Endothelial cell of umbilical vein (primary cell): ENCODE measurements around the gene MIGA2.

Experiments
- EZH2 ChIP-seq: IDR thresholded peaks from 2 replicates; pipeline ENCODE4 v1.6.1; 2012; ENCODE audit warnings: borderline replicate concordance, low read depth, mild to moderate bottlenecking, moderate library complexity, low read length, inconsistent platforms; ENCODE audit not compliant: severe bottlenecking
- GATA2 ChIP-seq: IDR thresholded peaks from 2 replicates; pipeline ENCODE4 v1.7.0; 2011; ENCODE audit warnings: low read depth, mild to moderate bottlenecking, moderate library complexity, mixed read lengths, low read length; ENCODE audit not compliant: insufficient read length, insufficient read depth
- JUN ChIP-seq: IDR thresholded peaks from 2 replicates; pipeline ENCODE4 v1.6.1; 2011; ENCODE audit warnings: borderline replicate concordance, low read depth; ENCODE audit not compliant: insufficient read length, insufficient read depth
- MYC ChIP-seq: IDR thresholded peaks from one replicate; pipeline ENCODE4 v1.6.1; 2011; ENCODE audit warnings: mild to moderate bottlenecking, low read depth, low read length
- POLR2A ChIP-seq: IDR thresholded peaks from 2 replicates; pipeline ENCODE4 v1.6.1; 2012; ENCODE audit warnings: low read depth, mild to moderate bottlenecking, control low read depth, low read length
- POLR2AphosphoS5 ChIP-seq: IDR thresholded peaks from 2 replicates; pipeline ENCODE4 v1.6.1; 2012; ENCODE audit warnings: low read depth, mild to moderate bottlenecking, control low read depth, low read length, moderate library complexity; ENCODE audit not compliant: insufficient read depth
- TF ChIP-seq, protein P1 (sequence below), 2 donors: IDR thresholded peaks; 1 replicate in 1 of 2; 2 replicates in 1 of 2; pipeline ENCODE4 v1.5.1; 2011; ENCODE audit warnings: low read length in 2 of 2, mild to moderate bottlenecking in 2 of 2, moderate library complexity in 2 of 2, control low read depth in 1 of 2, inconsistent platforms in 1 of 2, low read depth in 1 of 2; ENCODE audit not compliant: insufficient read depth in 1 of 2; ENCODE audit errors: extremely low read depth in 1 of 2
- TF ChIP-seq, protein P2 (sequence below): IDR thresholded peaks from 2 replicates; pipeline ENCODE4 v1.6.1; 2011; ENCODE audit not compliant: insufficient read depth, insufficient read length

DNA sequence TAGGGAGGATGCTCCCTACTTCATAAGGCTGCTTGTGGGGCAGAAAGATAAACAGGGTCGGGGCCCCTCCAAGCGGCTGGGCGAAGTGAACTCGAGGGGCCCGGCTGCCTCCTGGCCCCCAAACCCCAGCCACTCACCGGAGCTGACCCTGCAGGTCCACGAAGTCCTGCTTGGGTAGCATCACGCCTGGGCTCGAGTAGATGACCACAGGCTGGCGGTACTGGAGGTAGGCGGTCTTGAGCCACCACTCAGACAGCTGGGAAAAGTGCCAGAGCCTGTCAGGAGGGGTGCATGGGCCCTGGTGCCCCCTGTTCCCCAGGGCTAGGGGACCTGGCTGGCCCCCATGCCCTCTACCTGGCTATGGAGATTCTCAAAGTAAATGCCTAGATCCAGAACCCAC lies 67.6 kb downstream of the MIGA2 start:
- no peak for TF ChIP-seq POLR2A
- TF ChIP-seq, protein P1, sequence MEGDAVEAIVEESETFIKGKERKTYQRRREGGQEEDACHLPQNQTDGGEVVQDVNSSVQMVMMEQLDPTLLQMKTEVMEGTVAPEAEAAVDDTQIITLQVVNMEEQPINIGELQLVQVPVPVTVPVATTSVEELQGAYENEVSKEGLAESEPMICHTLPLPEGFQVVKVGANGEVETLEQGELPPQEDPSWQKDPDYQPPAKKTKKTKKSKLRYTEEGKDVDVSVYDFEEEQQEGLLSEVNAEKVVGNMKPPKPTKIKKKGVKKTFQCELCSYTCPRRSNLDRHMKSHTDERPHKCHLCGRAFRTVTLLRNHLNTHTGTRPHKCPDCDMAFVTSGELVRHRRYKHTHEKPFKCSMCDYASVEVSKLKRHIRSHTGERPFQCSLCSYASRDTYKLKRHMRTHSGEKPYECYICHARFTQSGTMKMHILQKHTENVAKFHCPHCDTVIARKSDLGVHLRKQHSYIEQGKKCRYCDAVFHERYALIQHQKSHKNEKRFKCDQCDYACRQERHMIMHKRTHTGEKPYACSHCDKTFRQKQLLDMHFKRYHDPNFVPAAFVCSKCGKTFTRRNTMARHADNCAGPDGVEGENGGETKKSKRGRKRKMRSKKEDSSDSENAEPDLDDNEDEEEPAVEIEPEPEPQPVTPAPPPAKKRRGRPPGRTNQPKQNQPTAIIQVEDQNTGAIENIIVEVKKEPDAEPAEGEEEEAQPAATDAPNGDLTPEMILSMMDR (IDR thresholded peaks at IDR 0.05; ENCODE audit: extremely low read depth in 1 of 2, insufficient read depth in 1 of 2, low read depth in 1 of 2, low read length in 2 of 2), result no peak
- TF ChIP-seq POLR2AphosphoS5, result no peak
- TF ChIP-seq EZH2, result no peak
- TF ChIP-seq, protein P2, sequence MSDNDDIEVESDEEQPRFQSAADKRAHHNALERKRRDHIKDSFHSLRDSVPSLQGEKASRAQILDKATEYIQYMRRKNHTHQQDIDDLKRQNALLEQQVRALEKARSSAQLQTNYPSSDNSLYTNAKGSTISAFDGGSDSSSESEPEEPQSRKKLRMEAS, result no peak
- TF ChIP-seq JUN, result no peak
- no peak for TF ChIP-seq MYC
- no peak for TF ChIP-seq GATA2
